ENCODE measurements around the gene ATP1B3. TPM values are rescaled to one million over a fixed set of nuclear protein-coding genes. Genes with fewer than 3 reads are reported as not detected.

ATP1B3 gene
- total RNA-seq, 1 experiment from 2014 or later = 155 TPM

- Histone ChIP-seq H3K4me3 (ENCODE audit: low read depth, low read length) (no peak overlapping the region), H3K36me3 (ENCODE audit: control insufficient read depth, insufficient read depth, low read length) (peaks cover 2% of the 10 kb centered on the region; the same call in 1 of the 2 replicates), H3K4me1 (no peaks in the 10 kb centered on the region), H3K27me3 (replicated peaks; ENCODE audit: control insufficient read depth, insufficient read depth, low read length) (no peaks in the 10 kb centered on the region), H3K9me3 (peaks cover 13% of the 10 kb centered on the region; the same call in 1 of the 2 replicates)
- intact Hi-C loops (cut with micrococcal nuclease; ENCODE audit: unreplicated experiment) = no loop called here
- H3K36me3 Mint-ChIP-seq (ENCODE audit: insufficient read depth, unreplicated experiment) = peaks cover 42% of the 10 kb centered on the region
- DNase-seq = no peak
- CTCF ChIA-PET = no interaction called here
- H3K4me3 Mint-ChIP-seq (ENCODE audit: unreplicated experiment) = no peak overlapping the region
- H3K27ac Mint-ChIP-seq (ENCODE audit: unreplicated experiment) = no peak overlapping the region
- H3K9me3 Mint-ChIP-seq (ENCODE audit: unreplicated experiment) = peaks cover 9% of the 10 kb centered on the region
- no peak for TF ChIP-seq CTCF (IDR thresholded peaks at IDR 0.05; ENCODE audit: insufficient read depth in 1 of 2, low read depth in 1 of 2, low read length in 1 of 2, severe bottlenecking in 1 of 2, unreplicated experiment in 1 of 2)
- no peaks in the 10 kb centered on the region for H3K27me3 Mint-ChIP-seq (ENCODE audit: insufficient read depth, unreplicated experiment)
- POLR2A ChIA-PET = no interaction called here
- BruUV-seq (replicated peaks) = no TSS peak
- no peaks in the 10 kb centered on the region for H3K4me1 Mint-ChIP-seq (ENCODE audit: low read depth, unreplicated experiment)
Observed at GRCh38 chr3:141901914-141902313, 25.5 kb downstream of the ATP1B3 start.

DNA sequence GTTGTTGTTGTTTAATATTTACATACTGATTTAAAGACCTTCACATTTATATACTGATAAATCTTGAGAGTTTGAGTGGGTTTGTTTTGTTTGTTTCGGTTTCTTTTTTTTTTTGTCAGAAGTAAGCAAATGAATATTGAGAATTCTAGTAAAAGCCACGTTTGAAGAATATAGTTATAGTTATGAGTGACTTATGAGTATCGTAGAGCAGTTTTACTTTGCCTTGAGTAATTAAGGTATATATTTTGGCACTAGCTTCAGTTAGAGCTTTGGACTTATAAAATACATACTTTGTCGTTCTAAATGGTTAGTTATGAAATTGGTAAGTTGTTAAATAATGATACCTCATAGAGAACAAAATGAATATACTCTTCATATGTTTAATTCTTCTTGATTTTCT, 27.8 kb downstream of the ATP1B3 start:
- Mint-ChIP-seq H3K4me3 (ENCODE audit: unreplicated experiment) (no peak overlapping the region), H3K27ac (ENCODE audit: unreplicated experiment) (no peak overlapping the region), H3K27me3 (ENCODE audit: insufficient read depth, unreplicated experiment) (no peaks in the 10 kb centered on the region), H3K9me3 (ENCODE audit: unreplicated experiment) (peaks cover under 1% of the 10 kb centered on the region), H3K36me3 (ENCODE audit: insufficient read depth, unreplicated experiment) (peaks cover 51% of the 10 kb centered on the region), H3K4me1 (ENCODE audit: low read depth, unreplicated experiment) (no peaks in the 10 kb centered on the region)
- TF ChIP-seq CTCF (IDR thresholded peaks at IDR 0.05; ENCODE audit: insufficient read depth in 1 of 2, low read depth in 1 of 2, low read length in 1 of 2, severe bottlenecking in 1 of 2, unreplicated experiment in 1 of 2) = no peak
- BruUV-seq (replicated peaks) = no TSS peak
- CTCF ChIA-PET = no interaction called here
- Histone ChIP-seq H3K4me3 (ENCODE audit: low read depth, low read length) (no peak overlapping the region), H3K27me3 (replicated peaks; ENCODE audit: control insufficient read depth, insufficient read depth, low read length) (no peaks in the 10 kb centered on the region), H3K4me1 (no peaks in the 10 kb centered on the region), H3K9me3 (peaks cover 12% of the 10 kb centered on the region; the same call in 1 of the 2 replicates), H3K36me3 (ENCODE audit: control insufficient read depth, insufficient read depth, low read length) (peaks cover 2% of the 10 kb centered on the region; the same call in 1 of the 2 replicates)
- intact Hi-C loops (cut with micrococcal nuclease; ENCODE audit: unreplicated experiment) = no loop called here
- POLR2A ChIA-PET = no interaction called here
- no peak for DNase-seq

GRCh38 chr3:141905129-141905528, 28.7 kb downstream of the ATP1B3 start:
- intact Hi-C loops (cut with micrococcal nuclease; ENCODE audit: unreplicated experiment) = no loop called here
- Mint-ChIP-seq H3K27ac (ENCODE audit: unreplicated experiment) (no peak overlapping the region), H3K4me3 (ENCODE audit: unreplicated experiment) (no peak overlapping the region), H3K36me3 (ENCODE audit: insufficient read depth, unreplicated experiment) (peaks cover 53% of the 10 kb centered on the region), H3K4me1 (ENCODE audit: low read depth, unreplicated experiment) (no peaks in the 10 kb centered on the region), H3K9me3 (ENCODE audit: unreplicated experiment) (no peaks in the 10 kb centered on the region), H3K27me3 (ENCODE audit: insufficient read depth, unreplicated experiment) (no peaks in the 10 kb centered on the region)
- ChIA-PET CTCF (no interaction called here), POLR2A (no interaction called here)
- H3K9me3 ChIP-seq = peaks cover 3% of the 10 kb centered on the region; the same call in 1 of the 2 replicates
- no peaks in the 10 kb centered on the region; the same call in 1 of the 2 replicates for H3K36me3 ChIP-seq (ENCODE audit: control insufficient read depth, insufficient read depth, low read length)
- DNase-seq = no peak
- no peaks in the 10 kb centered on the region for H3K4me1 ChIP-seq
- no peak for TF ChIP-seq CTCF (IDR thresholded peaks at IDR 0.05; ENCODE audit: insufficient read depth in 1 of 2, low read depth in 1 of 2, low read length in 1 of 2, severe bottlenecking in 1 of 2, unreplicated experiment in 1 of 2)
- no peak overlapping the region for H3K4me3 ChIP-seq (ENCODE audit: low read depth, low read length)
- BruUV-seq (replicated peaks) = no TSS peak
- H3K27me3 ChIP-seq (replicated peaks; ENCODE audit: control insufficient read depth, insufficient read depth, low read length) = no peaks in the 10 kb centered on the region

Measured in Caco-2 (cell line).